Left lung (tissue), 10 donors: ENCODE results near the gene P2RY8. TPM values are rescaled to one million over a fixed set of nuclear protein-coding genes. Genes with fewer than 3 reads are reported as not detected.
A peak's percentile ranks its signal among the peaks of the same experiment; 100 is the strongest.
"Not testable (repeated sequence)": the region's sequence is repeated elsewhere in the genome, so short reads cannot be mapped to it uniquely, and the experiment has no call there.

Experiments
- ATAC-seq: fragments of 200-7000 bp; cut with Tn5 transposase; one replicate; pipeline ENCODE4 v1.9.1; 2020; ENCODE audit warnings: moderate library complexity
- DNase-seq, 4 donors: peaks; one replicate each; pipeline ENCODE4 v3.0.0-alpha.2; 2013 to 2020
- H3K27ac ChIP-seq, 2 donors: fragments of 200-600 bp; sonication (generic) in 1 of 2; one replicate each; pipeline versions ENCODE4 v1.5.0 to v1.8.0; 2020 to 2021
- H3K27me3 ChIP-seq, 2 donors: fragments of 200-600 bp; sonication (generic) in 1 of 2; one replicate each; pipeline versions ENCODE4 v1.5.0 to v1.8.0; 2020 to 2021
- H3K36me3 ChIP-seq, 2 donors: fragments of 200-600 bp; sonication (generic) in 1 of 2; one replicate each; pipeline versions ENCODE4 v1.5.0 to v1.8.0; 2020 to 2021
- H3K4me1 ChIP-seq, 2 donors: fragments of 200-600 bp; one replicate each; pipeline ENCODE4 v1.8.0; 2021
- H3K4me3 ChIP-seq, 2 donors: fragments of 200-600 bp; sonication (generic) in 1 of 2; one replicate each; pipeline versions ENCODE4 v1.5.0 to v1.8.0; 2020 to 2021; ENCODE audit warnings: mild to moderate bottlenecking in 1 of 2
- H3K9me3 ChIP-seq, 2 donors: fragments of 200-600 bp; sonication (generic) in 1 of 2; one replicate each; pipeline versions ENCODE4 v1.5.0 to v1.8.0; 2020 to 2021
- CTCF ChIP-seq, 2 donors: fragments of 200-600 bp; sonication (generic) in 1 of 2; IDR thresholded peaks; one replicate each; pipeline versions ENCODE4 v1.5.0 to v1.8.0; 2021; ENCODE audit warnings: antibody characterized with exemption in 2 of 2
- intact Hi-C, 2 donors: fragments of 100-400 bp; cut with DNase I; formaldehyde crosslinking; loops; one replicate each; pipeline versions ENCODE4 v1.11.2 to v1.14.2; 2022
- polyA plus RNA-seq, 6 donors: library from polyadenylated mRNA; unstranded; fragments of 120-200 nt; gene quantifications; one replicate each; pipeline ENCODE4 v1.2.1, GENCODE V29; 2013; ENCODE audit not compliant: insufficient read length in 6 of 6
- total RNA-seq, 2 donors: library from RNA; stranded (reverse); fragmentation: NEBNext Ultra II Directional; extraction: Animal tissue kit (Norgen Biotek cat#: 25700); gene quantifications; one replicate each; pipeline ENCODE4 v1.2.1, GENCODE V29; 2021
- donor health status: DM: no; HTN: yes; CAD: no.
- donor health status: DM: no; HTN: no; CAD: no.

Gene P2RY8
- total and polyA plus RNA-seq, 8 donors = 0.55 to 6.9 (median 0.69) TPM

- TF ChIP-seq CTCF (IDR thresholded peaks at IDR 0.05) = no peak
- Histone ChIP-seq H3K4me1 (peaks cover 0 to 2% of the 10 kb centered on the region in 2 donors), H3K36me3 (no peaks in the 10 kb centered on the region), H3K27me3 (no peaks in the 10 kb centered on the region), H3K9me3 (peaks cover 0 to 9% of the 10 kb centered on the region in 2 donors), H3K4me3 (no peak overlapping the region), H3K27ac (no peak overlapping the region)
- DNase-seq (no peak), ATAC-seq (no peak)
- intact Hi-C loops = no loop called here
Observed at GRCh38 chrX:1551959-1552546, 15.1 kb upstream of the P2RY8 start.

- Histone ChIP-seq H3K36me3 (no peaks in the 10 kb centered on the region), H3K27ac (no peak overlapping the region), H3K9me3 (peaks cover 0 to 2% of the 10 kb centered on the region in 2 donors), H3K4me3 (no peak overlapping the region), H3K27me3 (no peaks in the 10 kb centered on the region), H3K4me1 (peaks cover 0 to 6% of the 10 kb centered on the region in 2 donors)
- no peak for TF ChIP-seq CTCF (IDR thresholded peaks at IDR 0.05)
- ATAC-seq (no peak), DNase-seq (peak in 1 of 4 donors; percentile 28)
- intact Hi-C loops = no loop called here
Observed at GRCh38 chrX:1546691-1547251, 9.8 kb upstream of the P2RY8 start.

- Histone ChIP-seq H3K4me1 (peaks cover 0 to 6% of the 10 kb centered on the region in 2 donors), H3K9me3 (peaks cover 0 to 2% of the 10 kb centered on the region in 2 donors), H3K27ac (no peak overlapping the region), H3K4me3 (no peak overlapping the region), H3K36me3 (no peaks in the 10 kb centered on the region), H3K27me3 (no peaks in the 10 kb centered on the region)
- DNase-seq (no peak), ATAC-seq (no peak)
- no peak for TF ChIP-seq CTCF (IDR thresholded peaks at IDR 0.05)
- intact Hi-C loops = no loop called here
Observed at GRCh38 chrX:1545776-1546408, 8.9 kb upstream of the P2RY8 start.

- Histone ChIP-seq H3K36me3 (no peaks in the 10 kb centered on the region), H3K27me3 (no peaks in the 10 kb centered on the region), H3K27ac (no peak overlapping the region), H3K9me3 (peaks cover 0 to 2% of the 10 kb centered on the region in 2 donors), H3K4me3 (no peak overlapping the region), H3K4me1 (peaks cover 0 to 6% of the 10 kb centered on the region in 2 donors)
- intact Hi-C loops = no loop called here
- DNase-seq = peak in 1 of 4 donors; percentile 24
- no peak for TF ChIP-seq CTCF (IDR thresholded peaks at IDR 0.05)
- ATAC-seq = no peak
Observed at GRCh38 chrX:1542994-1543725, 6.2 kb upstream of the P2RY8 start.

- intact Hi-C loops, ATAC-seq: not testable (repeated sequence)
- DNase-seq = peak in 1 of 4 donors; percentile 17
Observed at GRCh38 chrX:1539146-1539545, 2.2 kb upstream of the P2RY8 start.

GRCh38 chrX:1537716-1538090 lies 718 bp upstream of the P2RY8 start:
- H3K36me3 ChIP-seq, intact Hi-C loops, H3K9me3 ChIP-seq, ATAC-seq: not testable (repeated sequence)
- H3K4me3 ChIP-seq = peak overlapping the region in 1 of 2 donors; percentile 52
- peaks cover 0 to 20% of the 10 kb centered on the region in 2 donors for H3K27me3 ChIP-seq
- DNase-seq = peak in 1 of 4 donors; percentile 10
- H3K4me1 ChIP-seq = peaks cover 0 to 19% of the 10 kb centered on the region in 2 donors
- peak overlapping the region; percentile 62 to 90 for H3K27ac ChIP-seq

More at GRCh38 chrX:1539146-1539545, 2.2 kb upstream of the P2RY8 start:
- H3K36me3 ChIP-seq, H3K4me3 ChIP-seq, H3K9me3 ChIP-seq, H3K27ac ChIP-seq: not testable (repeated sequence)
- Histone ChIP-seq H3K27me3 (peaks cover 0 to 20% of the 10 kb centered on the region in 2 donors), H3K4me1 (peaks cover 0 to 19% of the 10 kb centered on the region in 2 donors)
